Stomach smooth muscle (tissue), 2 donors: Measurements from ENCODE around the gene LDLRAD2.

Experiments used
- H3K27ac ChIP-seq: one replicate; pipeline ENCODE4 v1.7.0; 2013; ENCODE audit warnings: mild to moderate bottlenecking, low read length, inconsistent platforms
- H3K27me3 ChIP-seq, 2 donors: one replicate each; pipeline ENCODE4 v1.7.0; 2013; ENCODE audit warnings: low read length in 2 of 2; ENCODE audit not compliant: insufficient read depth in 2 of 2, control insufficient read depth in 1 of 2
- H3K36me3 ChIP-seq, 2 donors: one replicate each; pipeline ENCODE4 v1.7.0; 2013; ENCODE audit warnings: low read length in 2 of 2; ENCODE audit not compliant: control insufficient read depth in 2 of 2, insufficient read depth in 2 of 2
- H3K4me1 ChIP-seq: one replicate; pipeline ENCODE4 v1.7.0; 2013; ENCODE audit warnings: low read length; ENCODE audit not compliant: control insufficient read depth, insufficient read depth
- H3K4me3 ChIP-seq, 2 donors: one replicate each; pipeline ENCODE4 v1.7.0; 2013; ENCODE audit warnings: low read length in 2 of 2
- H3K9ac ChIP-seq, 2 donors: one replicate each; pipeline ENCODE4 v1.7.0; 2013; ENCODE audit warnings: low read length in 2 of 2, mild to moderate bottlenecking in 1 of 2
- H3K9me3 ChIP-seq, 2 donors: one replicate each; pipeline ENCODE4 v1.7.0; 2013; ENCODE audit warnings: low read length in 2 of 2; ENCODE audit not compliant: control insufficient read depth in 2 of 2
- donor health status: healthy.
- donor health status: Pancreatic carcinoma.

LDLRAD2 gene

DNA sequence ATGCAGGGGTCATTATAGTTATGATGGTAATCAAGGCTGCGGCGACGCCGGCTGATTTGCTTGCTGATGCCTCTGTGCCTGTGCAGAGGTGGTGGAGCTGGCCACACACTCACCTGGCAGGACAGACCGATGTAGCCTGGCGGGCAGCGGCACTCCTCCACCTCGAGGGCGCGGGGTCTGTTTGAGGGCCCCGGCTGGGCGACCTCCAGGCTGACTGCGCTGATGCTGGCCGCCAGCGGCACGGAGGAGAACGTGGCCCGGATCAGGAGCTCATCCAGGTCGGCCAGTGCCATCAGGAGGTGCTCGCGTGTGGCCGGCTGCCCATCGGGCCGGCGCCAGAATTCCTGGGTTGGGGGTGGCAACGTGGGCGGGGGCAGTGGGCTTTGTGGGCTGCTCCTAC lies 52.7 kb downstream of the LDLRAD2 start:
- Histone ChIP-seq H3K27ac (no peak overlapping the region), H3K36me3 (peaks cover 46 to 53% of the 10 kb centered on the region in 2 donors), H3K4me1 (peaks cover 9% of the 10 kb centered on the region)

DNA sequence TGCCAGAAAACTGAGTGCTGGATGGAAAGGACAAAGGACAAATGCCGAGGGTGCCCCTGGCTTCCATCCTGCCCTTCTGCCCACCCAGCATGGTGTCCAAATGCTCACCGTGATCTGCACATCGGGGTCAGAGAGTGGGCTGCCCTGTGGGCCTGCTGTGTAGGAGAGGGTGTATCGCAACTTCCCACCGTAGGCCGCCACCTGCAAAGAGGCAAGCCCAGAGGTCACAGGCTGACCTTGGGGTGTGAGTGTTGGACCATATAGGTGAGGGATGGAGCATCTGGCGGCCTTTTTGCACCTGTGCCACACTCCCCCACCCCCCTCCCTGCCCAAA lies 53.5 kb downstream of the LDLRAD2 start:
- no peaks in the 10 kb centered on the region for H3K27me3 ChIP-seq
- H3K4me1 ChIP-seq = peaks cover 18% of the 10 kb centered on the region
- H3K27ac ChIP-seq = no peak overlapping the region
- H3K9me3 ChIP-seq = no peaks in the 10 kb centered on the region
- H3K4me3 ChIP-seq = no peak overlapping the region
- peaks cover 43 to 49% of the 10 kb centered on the region in 2 donors for H3K36me3 ChIP-seq
- H3K9ac ChIP-seq = no peak overlapping the region

More for the DNA sequence above, 52.7 kb downstream of the LDLRAD2 start:
- H3K9me3 ChIP-seq = no peaks in the 10 kb centered on the region
- no peak overlapping the region for H3K9ac ChIP-seq
- no peaks in the 10 kb centered on the region for H3K27me3 ChIP-seq
- no peak overlapping the region for H3K4me3 ChIP-seq

DNA sequence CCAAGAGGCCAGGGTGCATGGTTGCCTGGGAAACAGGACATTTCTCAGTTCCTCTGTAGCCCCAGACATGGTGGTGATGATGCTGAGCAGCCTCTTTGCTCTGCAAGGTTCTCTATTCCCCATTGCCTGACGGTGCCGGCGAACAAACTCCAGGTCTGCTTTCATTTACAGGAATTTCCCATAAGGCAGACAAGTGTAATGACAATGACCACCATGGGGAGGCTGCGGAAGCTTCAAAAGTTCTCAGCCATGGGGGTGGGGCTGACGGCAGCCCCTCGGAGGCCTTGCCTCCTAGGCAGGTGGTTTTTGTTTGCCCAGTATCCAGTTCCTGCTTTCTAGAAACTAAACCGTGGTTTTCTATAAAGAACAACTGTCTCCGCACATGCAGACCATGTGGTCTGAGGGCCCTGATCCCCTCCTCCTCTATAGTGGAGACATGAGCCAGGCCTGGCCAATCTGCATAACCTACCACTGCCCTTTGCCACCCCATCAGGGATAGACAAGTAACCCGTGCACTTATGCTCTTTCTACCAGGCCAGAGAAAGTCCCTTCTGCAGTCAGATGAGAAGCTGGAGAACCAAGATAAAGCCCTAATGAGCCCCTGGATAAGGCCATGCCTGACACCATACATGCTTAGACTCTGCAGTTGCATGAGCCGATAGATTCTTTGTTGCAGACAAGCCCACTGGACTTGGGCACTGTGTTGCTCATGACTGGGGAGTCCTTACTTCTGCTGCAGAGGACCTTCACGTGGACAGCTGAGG lies 54.1 kb downstream of the LDLRAD2 start:
- Histone ChIP-seq H3K36me3 (peaks cover 41 to 49% of the 10 kb centered on the region in 2 donors), H3K4me1 (peaks cover 23% of the 10 kb centered on the region), H3K27ac (no peak overlapping the region), H3K9ac (no peak overlapping the region), H3K27me3 (no peaks in the 10 kb centered on the region), H3K4me3 (no peak overlapping the region), H3K9me3 (no peaks in the 10 kb centered on the region)

DNA sequence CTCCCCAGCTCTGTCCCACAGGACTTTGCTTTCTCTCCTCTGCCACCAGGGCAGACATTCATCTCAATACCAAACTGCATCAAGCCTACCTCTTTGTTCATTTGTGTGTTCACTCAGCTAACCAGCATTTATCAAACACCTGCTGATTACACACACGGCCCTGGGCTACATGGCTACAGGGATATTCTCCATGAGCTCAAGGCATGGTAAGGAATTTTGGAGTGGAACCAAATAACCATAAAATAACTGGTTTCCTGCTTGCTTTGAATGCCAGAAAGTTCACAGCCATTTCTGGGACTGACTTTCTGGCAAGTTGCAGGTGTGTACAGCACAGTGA lies 54.6 kb downstream of the LDLRAD2 start:
- Histone ChIP-seq H3K9ac (no peak overlapping the region), H3K4me3 (no peak overlapping the region), H3K27me3 (no peaks in the 10 kb centered on the region), H3K4me1 (peaks cover 23% of the 10 kb centered on the region), H3K36me3 (peaks cover 40 to 49% of the 10 kb centered on the region in 2 donors), H3K27ac (no peak overlapping the region), H3K9me3 (no peaks in the 10 kb centered on the region)

DNA sequence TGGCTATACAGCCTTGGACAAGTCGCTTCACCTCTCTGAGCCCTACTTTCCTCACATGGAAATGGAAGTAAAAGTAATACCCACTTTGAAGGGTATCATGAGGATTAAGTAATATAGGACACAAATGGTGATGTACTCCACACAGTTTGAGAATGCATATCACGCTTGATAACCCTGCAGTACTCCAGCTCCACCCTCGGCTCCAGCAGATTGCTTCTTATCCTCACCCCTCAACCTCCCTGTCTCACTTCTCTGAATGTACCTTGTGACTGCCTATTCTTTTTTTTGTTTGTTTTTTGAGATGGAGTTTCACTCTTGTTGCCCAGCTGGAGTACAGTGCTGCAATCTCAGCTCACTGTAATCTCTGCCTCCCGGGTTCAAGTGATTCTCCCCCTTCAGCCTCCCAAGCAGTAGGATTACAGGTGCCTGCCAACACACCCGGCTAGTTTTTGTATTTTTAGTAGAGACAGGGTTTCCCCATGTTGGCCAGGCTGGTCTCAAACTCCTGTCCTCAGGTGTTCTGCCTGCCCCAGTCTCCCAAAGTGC lies 55.5 kb downstream of the LDLRAD2 start:
- H3K36me3 ChIP-seq = peaks cover 45 to 53% of the 10 kb centered on the region in 2 donors
- no peak overlapping the region for H3K27ac ChIP-seq
- peaks cover 20% of the 10 kb centered on the region for H3K4me1 ChIP-seq

DNA sequence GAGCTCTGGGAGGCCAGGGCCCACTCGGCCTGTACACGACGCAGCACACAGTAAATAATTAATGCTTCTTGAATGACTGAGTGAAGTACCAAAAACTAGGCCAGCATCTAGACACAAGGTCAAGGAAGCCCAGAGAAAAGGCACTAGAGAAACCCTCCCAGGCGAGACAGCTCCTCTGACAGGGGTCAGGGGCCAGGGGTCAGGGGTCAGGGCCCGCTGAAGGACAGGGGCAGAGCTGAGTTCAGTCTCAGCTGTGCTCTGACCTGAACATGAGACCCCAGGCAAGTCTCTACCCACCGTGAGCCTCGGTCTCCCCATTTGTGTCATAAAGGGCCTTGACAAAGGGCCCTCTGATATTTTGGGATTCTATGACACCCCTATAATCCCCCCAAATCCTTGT lies 56.4 kb downstream of the LDLRAD2 start:
- H3K27me3 ChIP-seq = no peaks in the 10 kb centered on the region
- no peaks in the 10 kb centered on the region for H3K9me3 ChIP-seq
- peaks cover 20% of the 10 kb centered on the region for H3K4me1 ChIP-seq
- peaks cover 51 to 58% of the 10 kb centered on the region in 2 donors for H3K36me3 ChIP-seq
- no peak overlapping the region for H3K9ac ChIP-seq
- no peak overlapping the region for H3K27ac ChIP-seq
- no peak overlapping the region for H3K4me3 ChIP-seq

More for the DNA sequence above, 55.5 kb downstream of the LDLRAD2 start:
- H3K9ac ChIP-seq = no peak overlapping the region
- no peaks in the 10 kb centered on the region for H3K27me3 ChIP-seq
- no peaks in the 10 kb centered on the region for H3K9me3 ChIP-seq
- H3K4me3 ChIP-seq = no peak overlapping the region

DNA sequence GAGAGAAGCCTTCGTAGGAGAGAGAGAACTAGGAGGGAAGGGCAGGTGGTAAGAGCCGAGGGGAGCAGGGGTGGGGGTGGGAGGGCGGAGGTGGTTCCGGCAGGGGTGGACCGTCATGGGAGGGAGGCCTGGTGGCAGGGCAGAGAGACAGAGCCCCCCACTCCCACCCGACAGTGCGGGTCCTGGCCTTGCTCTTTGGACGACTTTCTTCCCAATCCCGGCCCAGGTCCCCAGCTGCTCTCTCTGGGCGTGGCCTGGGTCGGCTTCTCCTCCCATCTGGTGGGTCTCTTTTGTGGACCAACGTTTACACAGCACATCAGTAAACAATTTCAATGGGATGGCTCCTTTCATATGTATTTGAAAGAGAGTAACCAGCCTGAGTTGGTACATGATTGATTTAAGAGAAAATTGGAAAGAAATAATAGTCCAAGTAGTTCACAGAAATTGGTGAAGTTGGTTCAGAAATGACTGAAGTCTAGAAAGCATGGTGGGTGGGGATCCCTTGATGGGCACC lies 56.9 kb downstream of the LDLRAD2 start:
- Histone ChIP-seq H3K27ac (peak overlapping the region; percentile 53), H3K36me3 (peaks cover 54 to 63% of the 10 kb centered on the region in 2 donors), H3K9me3 (no peaks in the 10 kb centered on the region), H3K4me1 (peaks cover 22% of the 10 kb centered on the region), H3K9ac (no peak overlapping the region), H3K4me3 (no peak overlapping the region), H3K27me3 (no peaks in the 10 kb centered on the region)

DNA sequence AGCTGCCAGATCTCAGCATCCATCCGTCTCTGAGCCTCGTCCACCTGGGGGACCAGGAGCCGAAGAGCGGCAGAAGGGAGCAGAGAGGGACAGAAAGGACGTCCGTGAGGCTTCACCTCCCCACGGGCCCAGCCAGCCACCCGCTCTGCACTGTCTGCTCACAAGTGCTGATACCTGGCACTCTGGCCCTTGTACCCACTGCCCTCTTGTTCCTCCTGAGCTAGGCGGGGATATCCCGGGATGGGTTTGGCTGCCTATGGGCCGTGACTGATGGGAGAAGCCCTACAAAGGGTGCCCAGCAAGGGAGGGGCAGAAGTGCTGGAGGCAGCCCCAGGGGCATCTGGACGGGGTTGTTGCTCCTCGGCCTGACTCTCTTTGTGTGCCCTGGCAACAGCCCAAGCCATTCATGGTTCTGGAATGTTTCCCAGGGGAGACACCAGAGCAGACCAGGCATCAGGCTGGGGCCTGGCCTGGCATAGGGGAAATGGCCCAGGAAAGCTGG lies 57.6 kb downstream of the LDLRAD2 start:
- peaks cover 22% of the 10 kb centered on the region for H3K4me1 ChIP-seq
- H3K9ac ChIP-seq = peak overlapping the region in 1 of 2 donors; percentile 41
- H3K4me3 ChIP-seq = peak overlapping the region in 1 of 2 donors; percentile 16
- H3K9me3 ChIP-seq = no peaks in the 10 kb centered on the region
- H3K27me3 ChIP-seq = no peaks in the 10 kb centered on the region
- peak overlapping the region; percentile 62 for H3K27ac ChIP-seq
- peaks cover 55 to 63% of the 10 kb centered on the region in 2 donors for H3K36me3 ChIP-seq

DNA sequence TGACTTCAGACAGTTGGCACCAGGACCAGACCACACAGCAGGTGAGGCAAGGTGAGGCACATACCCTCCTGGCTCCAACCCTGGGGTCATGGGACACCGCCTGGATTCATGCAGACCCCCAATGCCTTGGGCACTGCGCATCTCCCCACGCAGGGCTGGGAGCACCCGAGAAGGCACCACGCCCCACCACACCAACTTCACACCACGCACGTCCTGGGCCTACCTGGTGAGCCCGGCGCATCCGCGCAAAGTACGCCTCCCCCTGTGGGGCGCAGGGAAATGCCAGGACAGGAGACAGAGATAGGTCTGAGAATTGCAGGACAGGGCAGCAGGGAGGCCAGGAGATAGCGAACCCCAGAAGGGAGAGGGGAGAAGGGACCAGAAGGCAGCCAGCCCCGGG lies 58.5 kb downstream of the LDLRAD2 start:
- Histone ChIP-seq H3K4me3 (no peak overlapping the region), H3K27ac (peak overlapping the region; percentile 62), H3K36me3 (peaks cover 57 to 65% of the 10 kb centered on the region in 2 donors), H3K9me3 (no peaks in the 10 kb centered on the region), H3K4me1 (peaks cover 29% of the 10 kb centered on the region), H3K9ac (no peak overlapping the region), H3K27me3 (no peaks in the 10 kb centered on the region)

DNA sequence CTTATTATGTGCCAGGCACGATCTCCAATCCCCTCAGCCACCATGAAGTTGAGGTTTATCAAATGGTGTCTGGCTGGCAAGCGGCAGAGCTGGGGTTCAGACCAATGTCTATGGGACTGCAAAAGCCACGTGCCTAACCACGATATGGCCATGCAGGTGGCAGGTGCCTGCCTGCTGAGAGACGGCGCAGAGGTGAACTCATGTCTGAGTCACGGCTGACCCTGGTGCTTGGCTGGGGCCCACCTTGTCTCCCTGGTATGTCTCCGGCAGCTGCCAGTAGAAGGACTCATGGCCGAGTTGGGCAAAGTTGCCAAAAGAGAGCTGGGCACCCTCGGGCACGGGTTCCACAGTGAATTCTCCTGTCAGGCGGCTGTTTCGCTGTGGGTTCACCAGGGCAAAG lies 59.9 kb downstream of the LDLRAD2 start:
- Histone ChIP-seq H3K4me1 (peaks cover 27% of the 10 kb centered on the region), H3K36me3 (peaks cover 65 to 66% of the 10 kb centered on the region in 2 donors), H3K9ac (no peak overlapping the region), H3K27ac (peak overlapping the region; percentile 58), H3K4me3 (no peak overlapping the region), H3K27me3 (no peaks in the 10 kb centered on the region), H3K9me3 (no peaks in the 10 kb centered on the region)
